K562 (cell line): ENCODE data around the gene SP6. TPM values are rescaled to one million over a fixed set of nuclear protein-coding genes. Genes with fewer than 3 reads are reported as not detected.

Experiments used
- BHLHE40 ChIP-seq: IDR thresholded peaks from 2 replicates; pipeline ENCODE4 v1.6.1; 2011; ENCODE audit warnings: low read length, improper control_type of control experiment
- RREB1 ChIP-seq: fragments of 250-450 bp; sonication (Bioruptor Pico); IDR thresholded peaks from 2 replicates; pipeline ENCODE4 v1.4.0; 2020
- TCF7 ChIP-seq: sonication (generic); IDR thresholded peaks from 2 replicates; pipeline ENCODE4 v1.6.1; 2016; ENCODE audit warnings: antibody characterized with exemption, borderline replicate concordance
- ZNF134 ChIP-seq: fragments of 250-450 bp; sonication (Bioruptor Pico); conservative IDR thresholded peaks from 2 replicates; pipeline ENCODE4 v1.4.0; 2020
- ZNF785 ChIP-seq: fragments of 250-450 bp; sonication (Bioruptor Pico); IDR thresholded peaks from 2 replicates; pipeline ENCODE4 v1.4.0; 2020; ENCODE audit warnings: mild to moderate bottlenecking
- polyA plus RNA-seq, 8 experiments: library from polyadenylated mRNA; depleted of rRNA in 4 of 8; stranded (reverse) in 5 of 8; unstranded in 3 of 8; fragments of >200 nt; fragmentation: Nextera tagmentation in 2 of 8; fragmentation: Illumina TruSeq in 1 of 8; extraction: Ambion mirVana in 2 of 8; extraction: Trizol in 1 of 8; gene quantifications; 2 replicates each; pipeline versions ENCODE4 v1.2.1 to v1.2.3, GENCODE V29; 2011 to 2014; ENCODE audit warnings: inconsistent platforms in 1 of 8, missing spikeins in 1 of 8
- total RNA-seq, 7 experiments: library from RNA; depleted of rRNA in 6 of 7; stranded (reverse); fragments of >200 nt in 6 of 7; fragmentation: Illumina TruSeq in 2 of 7; extraction: Trizol in 2 of 7; gene quantifications; 2 replicates each; pipeline versions ENCODE4 v1.2.1 to v1.2.3, GENCODE V29; 2011 to 2021; ENCODE audit warnings: low replicate concordance in 1 of 7
- TF ChIP-seq, protein P1 (sequence below), 2 experiments: IDR thresholded peaks in 1 of 2; conservative IDR thresholded peaks in 1 of 2; 2 replicates each; pipeline ENCODE4 v1.6.1; 2016; ENCODE audit warnings: low read depth in 2 of 2, mild to moderate bottlenecking in 1 of 2, missing compliant biosample characterization in 1 of 2, missing genetic modification characterization in 1 of 2, moderate library complexity in 1 of 2

SP6 gene
- total and polyA plus RNA-seq, 9 of the 15 experiments (the other 6 are each of a cell fraction or from before 2014, with no cell fraction given), result 0.11 to 7.9 (median 2.2) TPM

- TF ChIP-seq RREB1 (CRISPR knock-in tag) (no peak), ZNF134 (CRISPR knock-in tag) (no peak), BHLHE40 (no peak), TCF7 (no peak), ZNF785 (no peak)
- TF ChIP-seq, protein P1, sequence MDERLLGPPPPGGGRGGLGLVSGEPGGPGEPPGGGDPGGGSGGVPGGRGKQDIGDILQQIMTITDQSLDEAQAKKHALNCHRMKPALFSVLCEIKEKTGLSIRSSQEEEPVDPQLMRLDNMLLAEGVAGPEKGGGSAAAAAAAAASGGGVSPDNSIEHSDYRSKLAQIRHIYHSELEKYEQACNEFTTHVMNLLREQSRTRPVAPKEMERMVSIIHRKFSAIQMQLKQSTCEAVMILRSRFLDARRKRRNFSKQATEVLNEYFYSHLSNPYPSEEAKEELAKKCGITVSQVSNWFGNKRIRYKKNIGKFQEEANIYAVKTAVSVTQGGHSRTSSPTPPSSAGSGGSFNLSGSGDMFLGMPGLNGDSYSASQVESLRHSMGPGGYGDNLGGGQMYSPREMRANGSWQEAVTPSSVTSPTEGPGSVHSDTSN (CRISPR knock-in tag; IDR thresholded peaks at IDR 0.05; ENCODE audit: low read depth), result no peak
- TF ChIP-seq, protein P1 (tag; conservative IDR thresholded peaks at IDR 0.05; ENCODE audit: low read depth), result no peak
- TF ChIP-seq, all 486 proteins: peak for 19
Observed at GRCh38 chr17:47852113-47852949, 1.4 kb upstream of the SP6 start (continued).
